HCT116 (cell line): ENCODE measurements around the gene DCAF17. TPM values are rescaled to one million over a fixed set of nuclear protein-coding genes. Genes with fewer than 3 reads are reported as not detected.
A peak's percentile ranks its signal among the peaks of the same experiment; 100 is the strongest.

Experiments
- ATAC-seq: fragments of 200-7000 bp; cut with Tn5 transposase; 2 replicates; pipeline ENCODE4 v1.9.1; 2020; ENCODE audit warnings: mild to moderate bottlenecking, moderate library complexity
- BruUV-seq: library from RNA; stranded (reverse); fragments of 400-500 nt; replicated peaks from 2 replicates; lab custom pipeline; 2021; lab: Mats Ljungman, UMichigan
- CTCF ChIA-PET: fragments of 300-600 bp; sonication (Branson Sonifier 250); formaldehyde crosslinking; loops from one replicate; lab custom pipeline; 2021; ENCODE audit warnings: antibody characterized with exemption; lab: Charles Lee
- POLR2A ChIA-PET: fragments of 300-600, 350-600 bp; sonication (Branson Sonifier 250); formaldehyde crosslinking; loops from one replicate; lab custom pipeline; 2021; ENCODE audit warnings: antibody characterized with exemption; lab: Charles Lee
- RAD21 ChIA-PET, 2 experiments: fragments of 300-600 bp; sonication (Branson Sonifier 250); formaldehyde crosslinking; loops; one replicate each; lab custom pipeline; 2023; ENCODE audit warnings: low total read pairs in 2 of 2; ENCODE audit not compliant: uncharacterized antibody in 2 of 2, unreplicated experiment in 2 of 2, low non-redundant PET in 1 of 2; lab: Charles Lee
- DNase-seq: peaks from one replicate; pipeline ENCODE4 v3.0.0-alpha.2; 2010; ENCODE audit warnings: low read depth, low spot score
- H2AFZ ChIP-seq: fragments of 200-600 bp; shearing (Covaris generic), sonication (generic); 2 replicates; pipeline ENCODE4 v1.6.1; 2017; ENCODE audit warnings: low read depth, mixed run types, mixed read lengths, antibody characterized with exemption, low read length; ENCODE audit not compliant: poor library complexity, severe bottlenecking
- H3K27ac ChIP-seq: 2 replicates; pipeline ENCODE4 v1.5.1; 2012; ENCODE audit warnings: low read depth, low read length
- H3K27me3 ChIP-seq: fragments of 200-600 bp; sonication (generic); 2 replicates; pipeline ENCODE4 v1.6.1; 2016; ENCODE audit warnings: mixed run types, low read length, mixed read lengths; ENCODE audit not compliant: insufficient read depth
- H3K36me3 ChIP-seq, 2 experiments: fragments of 200-500 bp in 1 of 2; fragments of 200-600 bp in 1 of 2; sonication (Bioruptor generic) in 1 of 2; sonication (generic) in 1 of 2; 2 replicates each; pipeline versions ENCODE4 v1.5.1 to v1.6.1; 2014 to 2016; ENCODE audit warnings: low read length in 2 of 2, inconsistent platforms in 1 of 2, mixed read lengths in 1 of 2, mixed run types in 1 of 2; ENCODE audit not compliant: insufficient read depth in 2 of 2, control insufficient read depth in 1 of 2
- H3K4me1 ChIP-seq, 2 experiments: fragments of 200-600 bp in 1 of 2; sonication (generic) in 1 of 2; 2 replicates each; pipeline versions ENCODE4 v1.5.1 to v1.6.1; 2012 to 2017; ENCODE audit warnings: low read length in 2 of 2, inconsistent platforms in 1 of 2, mild to moderate bottlenecking in 1 of 2, mixed read lengths in 1 of 2, mixed run types in 1 of 2, moderate library complexity in 1 of 2; ENCODE audit not compliant: insufficient read depth in 2 of 2, control insufficient read depth in 1 of 2
- H3K4me2 ChIP-seq: fragments of 200-600 bp; sonication (generic); 2 replicates; pipeline ENCODE4 v1.6.1; 2017; ENCODE audit warnings: mixed run types, low read length, mixed read lengths
- H3K4me3 ChIP-seq, 2 experiments: fragments of 200-600 bp in 1 of 2; sonication (generic) in 1 of 2; replicated peaks in 1 of 2; 2 replicates each; pipeline ENCODE4 v1.5.1; 2011 to 2016; ENCODE audit warnings: low read length in 2 of 2, control low read depth in 1 of 2, low read depth in 1 of 2, mild to moderate bottlenecking in 1 of 2, mixed read lengths in 1 of 2, mixed run types in 1 of 2
- H3K79me2 ChIP-seq: fragments of 200-600 bp; sonication (generic); 2 replicates; pipeline ENCODE4 v1.6.1; 2017; ENCODE audit warnings: mild to moderate bottlenecking, mixed run types, low read length, moderate library complexity, mixed read lengths; ENCODE audit not compliant: insufficient read depth
- H3K9ac ChIP-seq: fragments of 200-600 bp; sonication (generic); 2 replicates; pipeline ENCODE4 v1.6.1; 2016; ENCODE audit warnings: low read length, mixed read lengths
- H3K9me2 ChIP-seq: fragments of 200-600 bp; sonication (generic), shearing (Covaris generic); 2 replicates; pipeline ENCODE4 v1.6.1; 2017; ENCODE audit warnings: mixed run types, mild to moderate bottlenecking, moderate library complexity; ENCODE audit not compliant: insufficient read depth
- H3K9me3 ChIP-seq, 2 experiments: fragments of 200-500 bp in 1 of 2; fragments of 200-600 bp in 1 of 2; sonication (Bioruptor generic) in 1 of 2; sonication (generic) in 1 of 2; 2 replicates each; pipeline ENCODE4 v1.6.1; 2014 to 2017; ENCODE audit warnings: low read length in 2 of 2, mixed read lengths in 2 of 2, inconsistent platforms in 1 of 2, low read depth in 1 of 2, mild to moderate bottlenecking in 1 of 2, mixed run types in 1 of 2, moderate library complexity in 1 of 2; ENCODE audit not compliant: control insufficient read depth in 1 of 2, insufficient read depth in 1 of 2
- H4K20me1 ChIP-seq: fragments of 200-600 bp; sonication (generic), shearing (Covaris generic); 2 replicates; pipeline ENCODE4 v1.6.1; 2017; ENCODE audit warnings: mixed run types, mild to moderate bottlenecking, moderate library complexity; ENCODE audit not compliant: insufficient read depth
- CBX3 ChIP-seq: IDR thresholded peaks from 2 replicates; pipeline ENCODE4 v1.6.1; 2012; ENCODE audit warnings: low read depth
- CEBPB ChIP-seq: IDR thresholded peaks from 2 replicates; pipeline ENCODE4 v1.6.1; 2012; ENCODE audit warnings: low read depth
- EZH2phosphoT487 ChIP-seq: fragments of 200-600 bp; IDR thresholded peaks from 2 replicates; pipeline ENCODE4 v1.6.1; 2018; ENCODE audit warnings: antibody characterized with exemption, borderline replicate concordance
- FOSL1 ChIP-seq: IDR thresholded peaks from 2 replicates; pipeline ENCODE4 v1.6.1; 2012; ENCODE audit warnings: low read depth
- JUND ChIP-seq: IDR thresholded peaks from 2 replicates; pipeline ENCODE4 v1.6.1; 2012
- POLR2AphosphoS5 ChIP-seq: IDR thresholded peaks from 2 replicates; pipeline ENCODE4 v1.6.1; 2011; ENCODE audit warnings: mild to moderate bottlenecking, low read depth, low read length, moderate library complexity
- SIN3A ChIP-seq: IDR thresholded peaks from 2 replicates; pipeline ENCODE4 v1.6.1; 2012; ENCODE audit warnings: low read depth
- SP1 ChIP-seq: IDR thresholded peaks from 2 replicates; pipeline ENCODE4 v1.6.1; 2012; ENCODE audit warnings: low read depth
- SRF ChIP-seq: IDR thresholded peaks from 2 replicates; pipeline ENCODE4 v1.6.1; 2012; ENCODE audit warnings: low read depth
- YY1 ChIP-seq: IDR thresholded peaks from 2 replicates; pipeline ENCODE4 v1.6.1; 2011; ENCODE audit warnings: low read length, low read depth, moderate library complexity, mild to moderate bottlenecking; ENCODE audit not compliant: insufficient replicate concordance; ENCODE audit errors: extremely low read depth
- ZNF274 ChIP-seq: fragments of 200-500 bp; sonication (Bioruptor generic); IDR thresholded peaks from 2 replicates; pipeline ENCODE4 v1.6.1; 2014; ENCODE audit warnings: mild to moderate bottlenecking, low read depth, low read length, inconsistent platforms
- intact Hi-C: fragments of 100-400 bp; cut with micrococcal nuclease; formaldehyde crosslinking; loops from 2 replicates; pipeline ENCODE4 v1.10.0; 2022
- total RNA-seq: library from RNA; stranded (reverse); gene quantifications from one replicate; pipeline ENCODE4 v1.2.1, GENCODE V29; 2021; ENCODE audit not compliant: unreplicated experiment
- TF ChIP-seq, protein P1 (sequence below), 3 experiments: fragments of 200-600 bp in 1 of 3; sonication (generic) in 1 of 3; IDR thresholded peaks in 2 of 3; conservative IDR thresholded peaks in 1 of 3; 2 replicates each; pipeline ENCODE4 v1.5.1; 2012 to 2017; ENCODE audit warnings: low read depth in 2 of 3, low read length in 2 of 3, antibody characterized with exemption in 1 of 3, borderline replicate concordance in 1 of 3, control low read depth in 1 of 3, mild to moderate bottlenecking in 1 of 3, mixed read lengths in 1 of 3, mixed run types in 1 of 3, moderate library complexity in 1 of 3; ENCODE audit not compliant: insufficient read depth in 1 of 3
- TF ChIP-seq, protein P2 (sequence below): IDR thresholded peaks from 2 replicates; pipeline ENCODE4 v1.6.1; 2012; ENCODE audit warnings: low read depth
- TF ChIP-seq, protein P3 (sequence below): IDR thresholded peaks from 2 replicates; pipeline ENCODE4 v1.6.1; 2012
- TF ChIP-seq, protein P4 (sequence below): IDR thresholded peaks from 2 replicates; pipeline ENCODE4 v1.6.1; 2012

DCAF17 gene
- total RNA-seq, 1 experiment from 2014 or later, result 17.7 TPM

DNA sequence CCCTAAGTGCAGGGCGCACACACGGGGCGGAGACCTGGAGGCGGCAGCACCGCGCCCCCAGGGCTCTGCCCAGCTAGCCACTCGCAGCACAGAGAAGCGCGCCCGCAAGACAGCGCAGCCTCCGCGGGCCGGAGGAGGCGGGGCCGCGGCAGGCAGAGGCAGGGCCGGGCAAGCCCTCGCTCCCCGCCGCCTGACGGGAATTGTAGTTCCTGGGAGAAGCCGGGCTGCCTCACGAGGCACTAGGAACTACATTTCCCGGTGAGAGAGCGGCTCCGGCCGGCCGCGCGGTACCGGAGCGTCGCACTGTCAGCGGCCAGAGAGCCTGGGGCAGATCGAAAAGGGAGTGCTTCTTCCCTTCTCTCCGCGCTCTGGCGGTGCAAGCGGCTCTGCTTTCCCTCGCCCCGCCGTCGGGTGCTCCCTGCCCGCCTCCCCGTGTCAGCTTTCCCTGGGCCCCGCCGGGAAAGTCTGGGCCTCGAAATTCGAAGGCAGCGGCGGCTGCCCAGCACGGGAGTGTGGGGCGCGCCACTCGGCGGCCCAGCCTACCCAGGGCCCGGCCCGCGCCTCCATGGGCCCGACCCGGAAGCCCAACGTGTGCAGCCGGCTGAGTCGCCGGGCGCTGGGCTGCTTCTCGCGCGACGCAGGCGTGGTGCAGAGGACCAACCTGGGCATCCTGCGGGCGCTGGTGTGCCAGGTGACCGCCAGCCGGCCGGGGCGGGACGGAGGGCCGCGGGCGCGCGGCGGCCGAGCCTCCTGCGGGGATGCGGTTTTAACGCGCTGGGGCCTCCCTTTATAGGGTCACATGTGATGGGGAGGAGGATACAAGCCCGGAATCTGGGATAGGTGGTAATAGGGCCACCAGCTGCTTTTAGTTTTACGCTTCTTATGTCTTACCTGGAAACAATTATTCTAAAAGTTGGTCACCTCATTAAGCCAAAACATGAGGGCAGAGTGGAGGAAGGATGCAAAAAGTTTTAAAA, at the start of gene DCAF17 (continued):
- TF ChIP-seq POLR2AphosphoS5 (peak; percentile 85), SRF (no peak; the same call in 1 of the 2 replicates), ZNF274 (no peak), CBX3 (no peak)
- TF ChIP-seq, protein P1, sequence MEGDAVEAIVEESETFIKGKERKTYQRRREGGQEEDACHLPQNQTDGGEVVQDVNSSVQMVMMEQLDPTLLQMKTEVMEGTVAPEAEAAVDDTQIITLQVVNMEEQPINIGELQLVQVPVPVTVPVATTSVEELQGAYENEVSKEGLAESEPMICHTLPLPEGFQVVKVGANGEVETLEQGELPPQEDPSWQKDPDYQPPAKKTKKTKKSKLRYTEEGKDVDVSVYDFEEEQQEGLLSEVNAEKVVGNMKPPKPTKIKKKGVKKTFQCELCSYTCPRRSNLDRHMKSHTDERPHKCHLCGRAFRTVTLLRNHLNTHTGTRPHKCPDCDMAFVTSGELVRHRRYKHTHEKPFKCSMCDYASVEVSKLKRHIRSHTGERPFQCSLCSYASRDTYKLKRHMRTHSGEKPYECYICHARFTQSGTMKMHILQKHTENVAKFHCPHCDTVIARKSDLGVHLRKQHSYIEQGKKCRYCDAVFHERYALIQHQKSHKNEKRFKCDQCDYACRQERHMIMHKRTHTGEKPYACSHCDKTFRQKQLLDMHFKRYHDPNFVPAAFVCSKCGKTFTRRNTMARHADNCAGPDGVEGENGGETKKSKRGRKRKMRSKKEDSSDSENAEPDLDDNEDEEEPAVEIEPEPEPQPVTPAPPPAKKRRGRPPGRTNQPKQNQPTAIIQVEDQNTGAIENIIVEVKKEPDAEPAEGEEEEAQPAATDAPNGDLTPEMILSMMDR (IDR thresholded peaks at IDR 0.05 in 2 of 3, conservative IDR thresholded peaks at IDR 0.05 in 1 of 3; ENCODE audit: borderline replicate concordance in 1 of 3, insufficient read depth in 1 of 3, low read depth in 2 of 3, low read length in 2 of 3), result no peak

DNA sequence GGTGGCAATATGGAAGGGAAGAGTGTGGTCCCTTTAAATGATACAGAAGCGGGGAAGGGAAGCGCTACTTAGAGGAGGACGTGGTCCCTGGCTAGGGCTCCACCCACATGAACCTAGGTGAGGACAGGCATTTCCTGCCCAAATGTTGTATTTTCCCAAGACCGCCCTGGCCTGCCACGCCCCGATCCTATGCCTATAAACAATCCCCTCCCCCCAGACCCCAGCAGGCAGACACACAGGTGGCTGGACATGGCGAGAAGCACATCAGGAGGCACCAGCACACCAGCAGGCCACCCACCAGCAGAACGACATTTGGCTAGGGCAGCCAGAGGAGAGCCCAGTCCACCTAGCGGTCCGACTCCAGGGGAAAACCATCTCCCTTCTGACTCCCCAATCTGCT, 47.4 kb upstream of the DCAF17 start:
- Histone ChIP-seq H3K27me3 (no peaks in the 10 kb centered on the region), H3K4me3 (no peak overlapping the region), H4K20me1 (no peaks in the 10 kb centered on the region), H3K79me2 (peaks cover 23% of the 10 kb centered on the region), H3K36me3 (no peaks in the 10 kb centered on the region), H2AFZ (no peak overlapping the region), H3K27ac (no peak overlapping the region), H3K4me2 (no peak overlapping the region), H3K4me1 (peaks cover 0 to 4% of the 10 kb centered on the region in 2 experiments; a peak in 2 of 4 replicates), H3K9me3 (no peaks in the 10 kb centered on the region), H3K9ac (no peak overlapping the region), H3K9me2 (no peaks in the 10 kb centered on the region)
- RAD21 ChIA-PET, result no interaction called here
- CTCF ChIA-PET, result no interaction called here
- intact Hi-C loops, result no loop called here
- DNase-seq (no peak), ATAC-seq (no peak)
- no TSS peak for BruUV-seq
- POLR2A ChIA-PET, result no interaction called here
- TF ChIP-seq, protein P2, sequence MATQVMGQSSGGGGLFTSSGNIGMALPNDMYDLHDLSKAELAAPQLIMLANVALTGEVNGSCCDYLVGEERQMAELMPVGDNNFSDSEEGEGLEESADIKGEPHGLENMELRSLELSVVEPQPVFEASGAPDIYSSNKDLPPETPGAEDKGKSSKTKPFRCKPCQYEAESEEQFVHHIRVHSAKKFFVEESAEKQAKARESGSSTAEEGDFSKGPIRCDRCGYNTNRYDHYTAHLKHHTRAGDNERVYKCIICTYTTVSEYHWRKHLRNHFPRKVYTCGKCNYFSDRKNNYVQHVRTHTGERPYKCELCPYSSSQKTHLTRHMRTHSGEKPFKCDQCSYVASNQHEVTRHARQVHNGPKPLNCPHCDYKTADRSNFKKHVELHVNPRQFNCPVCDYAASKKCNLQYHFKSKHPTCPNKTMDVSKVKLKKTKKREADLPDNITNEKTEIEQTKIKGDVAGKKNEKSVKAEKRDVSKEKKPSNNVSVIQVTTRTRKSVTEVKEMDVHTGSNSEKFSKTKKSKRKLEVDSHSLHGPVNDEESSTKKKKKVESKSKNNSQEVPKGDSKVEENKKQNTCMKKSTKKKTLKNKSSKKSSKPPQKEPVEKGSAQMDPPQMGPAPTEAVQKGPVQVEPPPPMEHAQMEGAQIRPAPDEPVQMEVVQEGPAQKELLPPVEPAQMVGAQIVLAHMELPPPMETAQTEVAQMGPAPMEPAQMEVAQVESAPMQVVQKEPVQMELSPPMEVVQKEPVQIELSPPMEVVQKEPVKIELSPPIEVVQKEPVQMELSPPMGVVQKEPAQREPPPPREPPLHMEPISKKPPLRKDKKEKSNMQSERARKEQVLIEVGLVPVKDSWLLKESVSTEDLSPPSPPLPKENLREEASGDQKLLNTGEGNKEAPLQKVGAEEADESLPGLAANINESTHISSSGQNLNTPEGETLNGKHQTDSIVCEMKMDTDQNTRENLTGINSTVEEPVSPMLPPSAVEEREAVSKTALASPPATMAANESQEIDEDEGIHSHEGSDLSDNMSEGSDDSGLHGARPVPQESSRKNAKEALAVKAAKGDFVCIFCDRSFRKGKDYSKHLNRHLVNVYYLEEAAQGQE, result no peak
- TF ChIP-seq, protein P3, sequence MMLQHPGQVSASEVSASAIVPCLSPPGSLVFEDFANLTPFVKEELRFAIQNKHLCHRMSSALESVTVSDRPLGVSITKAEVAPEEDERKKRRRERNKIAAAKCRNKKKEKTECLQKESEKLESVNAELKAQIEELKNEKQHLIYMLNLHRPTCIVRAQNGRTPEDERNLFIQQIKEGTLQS, result no peak
- TF ChIP-seq, protein P1 (IDR thresholded peaks at IDR 0.05 in 2 of 3, conservative IDR thresholded peaks at IDR 0.05 in 1 of 3; ENCODE audit: borderline replicate concordance in 1 of 3, insufficient read depth in 1 of 3, low read depth in 2 of 3, low read length in 2 of 3), result no peak
- TF ChIP-seq YY1, result no peak
- TF ChIP-seq SRF, result no peak
- TF ChIP-seq, protein P4, sequence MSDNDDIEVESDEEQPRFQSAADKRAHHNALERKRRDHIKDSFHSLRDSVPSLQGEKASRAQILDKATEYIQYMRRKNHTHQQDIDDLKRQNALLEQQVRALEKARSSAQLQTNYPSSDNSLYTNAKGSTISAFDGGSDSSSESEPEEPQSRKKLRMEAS, result no peak
- TF ChIP-seq FOSL1, result no peak
- TF ChIP-seq CBX3, result no peak
- no peak for TF ChIP-seq CEBPB
- TF ChIP-seq SP1, result no peak
- TF ChIP-seq EZH2phosphoT487, result no peak
- TF ChIP-seq JUND, result no peak
- TF ChIP-seq POLR2AphosphoS5, result no peak
- no peak for TF ChIP-seq SIN3A
